HL-60 (cell line): Measurements from ENCODE around the gene CHEK1.

Experiments
- DNase-seq, 2 experiments: peaks; one replicate each; pipeline ENCODE4 v3.0.0-alpha.2; 2010 to 2020; ENCODE audit warnings: low read depth in 1 of 2, low spot score in 1 of 2
- H3K27ac ChIP-seq: fragments of 250-450 bp; sonication (Bioruptor Pico); replicated peaks from 2 replicates; pipeline ENCODE4 v1.5.1; 2020; ENCODE audit warnings: mild to moderate bottlenecking, moderate library complexity
- H3K27me3 ChIP-seq: fragments of 250-450 bp; sonication (Bioruptor Pico); 2 replicates; pipeline ENCODE4 v1.5.1; 2021; ENCODE audit warnings: mild to moderate bottlenecking, moderate library complexity; ENCODE audit not compliant: insufficient read depth, poor library complexity, severe bottlenecking
- H3K4me3 ChIP-seq: replicated peaks from 2 replicates; pipeline ENCODE4 v1.5.1; 2011; ENCODE audit warnings: mild to moderate bottlenecking, control low read depth, low read length; ENCODE audit not compliant: insufficient read depth
- GABPA ChIP-seq: IDR thresholded peaks from 2 replicates; pipeline ENCODE4 v1.6.1; 2012; ENCODE audit warnings: low read depth
- POLR2AphosphoS5 ChIP-seq: IDR thresholded peaks from 2 replicates; pipeline ENCODE4 v1.6.1; 2012; ENCODE audit warnings: low read depth
- SPI1 ChIP-seq: IDR thresholded peaks from 2 replicates; pipeline ENCODE4 v1.6.1; 2012; ENCODE audit warnings: low read depth, mild to moderate bottlenecking, borderline replicate concordance
- TF ChIP-seq, protein P1 (sequence below): IDR thresholded peaks from 2 replicates; pipeline ENCODE4 v1.6.1; 2012; ENCODE audit warnings: low read depth; ENCODE audit not compliant: insufficient replicate concordance
- TF ChIP-seq, protein P2 (sequence below): IDR thresholded peaks from one replicate; pipeline ENCODE4 v1.5.1; 2011; ENCODE audit warnings: low read length, control low read depth, inconsistent platforms; ENCODE audit not compliant: insufficient read depth

The CHEK1 gene

GRCh38 chr11:125679837-125680236 is 54.9 kb downstream of the CHEK1 start:
- TF ChIP-seq GABPA, result no peak
- TF ChIP-seq POLR2AphosphoS5, result no peak
- TF ChIP-seq, protein P1, sequence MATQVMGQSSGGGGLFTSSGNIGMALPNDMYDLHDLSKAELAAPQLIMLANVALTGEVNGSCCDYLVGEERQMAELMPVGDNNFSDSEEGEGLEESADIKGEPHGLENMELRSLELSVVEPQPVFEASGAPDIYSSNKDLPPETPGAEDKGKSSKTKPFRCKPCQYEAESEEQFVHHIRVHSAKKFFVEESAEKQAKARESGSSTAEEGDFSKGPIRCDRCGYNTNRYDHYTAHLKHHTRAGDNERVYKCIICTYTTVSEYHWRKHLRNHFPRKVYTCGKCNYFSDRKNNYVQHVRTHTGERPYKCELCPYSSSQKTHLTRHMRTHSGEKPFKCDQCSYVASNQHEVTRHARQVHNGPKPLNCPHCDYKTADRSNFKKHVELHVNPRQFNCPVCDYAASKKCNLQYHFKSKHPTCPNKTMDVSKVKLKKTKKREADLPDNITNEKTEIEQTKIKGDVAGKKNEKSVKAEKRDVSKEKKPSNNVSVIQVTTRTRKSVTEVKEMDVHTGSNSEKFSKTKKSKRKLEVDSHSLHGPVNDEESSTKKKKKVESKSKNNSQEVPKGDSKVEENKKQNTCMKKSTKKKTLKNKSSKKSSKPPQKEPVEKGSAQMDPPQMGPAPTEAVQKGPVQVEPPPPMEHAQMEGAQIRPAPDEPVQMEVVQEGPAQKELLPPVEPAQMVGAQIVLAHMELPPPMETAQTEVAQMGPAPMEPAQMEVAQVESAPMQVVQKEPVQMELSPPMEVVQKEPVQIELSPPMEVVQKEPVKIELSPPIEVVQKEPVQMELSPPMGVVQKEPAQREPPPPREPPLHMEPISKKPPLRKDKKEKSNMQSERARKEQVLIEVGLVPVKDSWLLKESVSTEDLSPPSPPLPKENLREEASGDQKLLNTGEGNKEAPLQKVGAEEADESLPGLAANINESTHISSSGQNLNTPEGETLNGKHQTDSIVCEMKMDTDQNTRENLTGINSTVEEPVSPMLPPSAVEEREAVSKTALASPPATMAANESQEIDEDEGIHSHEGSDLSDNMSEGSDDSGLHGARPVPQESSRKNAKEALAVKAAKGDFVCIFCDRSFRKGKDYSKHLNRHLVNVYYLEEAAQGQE, result no peak
- TF ChIP-seq SPI1, result no peak
- TF ChIP-seq, protein P2, sequence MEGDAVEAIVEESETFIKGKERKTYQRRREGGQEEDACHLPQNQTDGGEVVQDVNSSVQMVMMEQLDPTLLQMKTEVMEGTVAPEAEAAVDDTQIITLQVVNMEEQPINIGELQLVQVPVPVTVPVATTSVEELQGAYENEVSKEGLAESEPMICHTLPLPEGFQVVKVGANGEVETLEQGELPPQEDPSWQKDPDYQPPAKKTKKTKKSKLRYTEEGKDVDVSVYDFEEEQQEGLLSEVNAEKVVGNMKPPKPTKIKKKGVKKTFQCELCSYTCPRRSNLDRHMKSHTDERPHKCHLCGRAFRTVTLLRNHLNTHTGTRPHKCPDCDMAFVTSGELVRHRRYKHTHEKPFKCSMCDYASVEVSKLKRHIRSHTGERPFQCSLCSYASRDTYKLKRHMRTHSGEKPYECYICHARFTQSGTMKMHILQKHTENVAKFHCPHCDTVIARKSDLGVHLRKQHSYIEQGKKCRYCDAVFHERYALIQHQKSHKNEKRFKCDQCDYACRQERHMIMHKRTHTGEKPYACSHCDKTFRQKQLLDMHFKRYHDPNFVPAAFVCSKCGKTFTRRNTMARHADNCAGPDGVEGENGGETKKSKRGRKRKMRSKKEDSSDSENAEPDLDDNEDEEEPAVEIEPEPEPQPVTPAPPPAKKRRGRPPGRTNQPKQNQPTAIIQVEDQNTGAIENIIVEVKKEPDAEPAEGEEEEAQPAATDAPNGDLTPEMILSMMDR, result no peak
- DNase-seq, result no peak
- Histone ChIP-seq H3K4me3 (no peak overlapping the region), H3K27me3 (no peaks in the 10 kb centered on the region), H3K27ac (no peak overlapping the region)

DNA sequence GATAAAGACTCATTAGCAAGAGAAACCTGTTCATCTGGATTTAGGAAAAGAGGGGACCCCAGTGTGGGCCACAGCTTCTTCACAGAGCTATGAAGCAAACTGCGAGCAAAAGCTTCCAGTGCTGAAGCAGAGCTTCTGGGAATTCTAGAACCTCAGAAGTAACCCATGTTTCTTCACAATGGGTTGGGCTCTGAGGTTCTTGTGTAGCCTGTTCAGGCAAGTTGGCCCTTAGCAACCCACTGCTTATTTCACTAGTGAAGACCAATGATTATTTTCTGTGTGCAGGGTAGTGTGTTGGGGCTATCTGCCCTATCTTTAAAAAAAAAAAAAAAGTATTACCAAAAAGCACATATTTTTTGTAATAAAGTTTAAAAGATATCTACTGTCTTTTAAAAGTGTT is 55.8 kb downstream of the CHEK1 start, which contains the start of gene ACRV1:
Gene ACRV1 (minus strand): TSS at position 101 of the 400 bp plus-strand sequence. CDS start 67 bp downstream, at position 34.
- no peak for TF ChIP-seq POLR2AphosphoS5
- no peak for TF ChIP-seq GABPA
- TF ChIP-seq, protein P1, result no peak
- no peak for TF ChIP-seq SPI1
- TF ChIP-seq, protein P2, result no peak
- Histone ChIP-seq H3K27me3 (no peaks in the 10 kb centered on the region), H3K4me3 (no peak within 1 kb of the TSS), H3K27ac (no peak within 1 kb of the TSS)
- no peak for DNase-seq

GRCh38 chr11:125685228-125685627 is 60.3 kb downstream of the CHEK1 start:
- Histone ChIP-seq H3K27ac (no peak overlapping the region), H3K27me3 (no peaks in the 10 kb centered on the region), H3K4me3 (no peak overlapping the region)
- DNase-seq, result no peak
- no peak for TF ChIP-seq SPI1
- TF ChIP-seq GABPA, result no peak
- TF ChIP-seq, protein P1, result no peak
- TF ChIP-seq, protein P2, result no peak
- TF ChIP-seq POLR2AphosphoS5, result no peak
